ENCODE results near the gene POLR1E.

- TF ChIP-seq CTCF (IDR thresholded peaks at IDR 0.05) (no peak), POLR2A (IDR thresholded peaks at IDR 0.05) (no peak), POLR2AphosphoS5 (IDR thresholded peaks at IDR 0.05; ENCODE audit: insufficient read depth in 1 of 2, low read depth in 1 of 2) (no peak)
These were observed 47.4 kb upstream of the POLR1E start for GRCh38 chr9:37438359-37438758.
